C4-2B (cell line): ENCODE data around the gene MAN1A2.

Experiments
- H3K27ac ChIP-seq: fragments of 450-650 bp; 2 replicates; pipeline ENCODE4 v1.5.1; 2017
- ZFX ChIP-seq: fragments of 450-650 bp; IDR thresholded peaks from 2 replicates; pipeline ENCODE4 v1.6.1; 2017
- TF ChIP-seq, protein P1 (sequence below): fragments of 450-650 bp; conservative IDR thresholded peaks from 2 replicates; pipeline ENCODE4 v1.5.1; 2017; ENCODE audit warnings: mild to moderate bottlenecking

Gene MAN1A2

DNA sequence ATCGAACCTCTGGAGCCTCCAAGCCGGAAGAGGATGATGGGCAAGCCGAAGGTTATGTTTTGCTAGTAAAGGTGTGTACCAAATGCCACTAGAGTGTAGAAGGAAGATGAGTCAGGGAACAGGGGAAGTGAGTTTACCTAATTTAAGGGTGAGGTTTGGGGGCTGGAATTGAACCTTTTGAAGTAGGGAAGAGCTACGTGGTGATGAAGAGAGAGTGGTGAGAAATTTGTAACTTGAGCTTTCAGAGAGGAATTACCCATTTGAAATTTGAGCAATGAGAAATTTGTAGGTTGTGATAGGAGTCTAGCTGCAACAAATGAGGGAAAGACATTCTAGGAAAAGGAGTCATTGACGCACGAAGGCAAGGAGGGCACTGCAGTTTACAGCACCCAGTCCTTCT lies 168.6 kb downstream of the MAN1A2 start:
- H3K27ac ChIP-seq = no peak overlapping the region
- TF ChIP-seq, protein P1, sequence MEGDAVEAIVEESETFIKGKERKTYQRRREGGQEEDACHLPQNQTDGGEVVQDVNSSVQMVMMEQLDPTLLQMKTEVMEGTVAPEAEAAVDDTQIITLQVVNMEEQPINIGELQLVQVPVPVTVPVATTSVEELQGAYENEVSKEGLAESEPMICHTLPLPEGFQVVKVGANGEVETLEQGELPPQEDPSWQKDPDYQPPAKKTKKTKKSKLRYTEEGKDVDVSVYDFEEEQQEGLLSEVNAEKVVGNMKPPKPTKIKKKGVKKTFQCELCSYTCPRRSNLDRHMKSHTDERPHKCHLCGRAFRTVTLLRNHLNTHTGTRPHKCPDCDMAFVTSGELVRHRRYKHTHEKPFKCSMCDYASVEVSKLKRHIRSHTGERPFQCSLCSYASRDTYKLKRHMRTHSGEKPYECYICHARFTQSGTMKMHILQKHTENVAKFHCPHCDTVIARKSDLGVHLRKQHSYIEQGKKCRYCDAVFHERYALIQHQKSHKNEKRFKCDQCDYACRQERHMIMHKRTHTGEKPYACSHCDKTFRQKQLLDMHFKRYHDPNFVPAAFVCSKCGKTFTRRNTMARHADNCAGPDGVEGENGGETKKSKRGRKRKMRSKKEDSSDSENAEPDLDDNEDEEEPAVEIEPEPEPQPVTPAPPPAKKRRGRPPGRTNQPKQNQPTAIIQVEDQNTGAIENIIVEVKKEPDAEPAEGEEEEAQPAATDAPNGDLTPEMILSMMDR = no peak
- TF ChIP-seq ZFX = no peak

DNA sequence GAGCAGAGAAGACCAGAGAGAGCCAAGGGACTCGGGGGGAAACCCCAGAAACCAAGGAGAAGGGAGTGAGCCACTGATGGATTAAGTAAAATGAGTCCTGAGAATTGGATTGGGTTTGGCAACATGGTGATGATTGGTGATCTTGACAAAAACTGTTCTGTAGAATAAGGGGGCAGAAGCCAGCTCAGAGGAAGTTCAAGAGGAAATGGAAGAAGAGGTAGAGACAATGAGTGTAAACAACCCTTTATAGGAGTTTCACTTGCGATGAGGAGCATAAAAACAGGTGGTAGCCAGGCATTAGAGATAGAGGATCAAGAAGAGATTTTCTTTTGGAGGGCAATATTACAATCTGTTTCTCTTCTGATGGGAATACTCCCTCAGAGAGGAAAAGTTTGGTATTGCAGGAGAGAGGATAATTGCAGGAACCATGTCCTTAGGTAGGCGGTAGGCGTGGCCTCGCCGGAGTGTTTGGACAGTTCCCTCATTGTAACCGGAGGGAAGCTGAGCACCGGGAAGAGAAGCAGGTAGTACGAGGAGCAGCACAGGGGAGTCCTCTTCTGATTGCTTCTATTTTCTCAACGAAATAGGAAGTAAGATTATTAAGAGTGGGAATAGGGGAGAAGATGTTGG lies 170.2 kb downstream of the MAN1A2 start:
- H3K27ac ChIP-seq = no peak overlapping the region
- TF ChIP-seq ZFX = no peak
- TF ChIP-seq, protein P1 = peak; percentile 32

DNA sequence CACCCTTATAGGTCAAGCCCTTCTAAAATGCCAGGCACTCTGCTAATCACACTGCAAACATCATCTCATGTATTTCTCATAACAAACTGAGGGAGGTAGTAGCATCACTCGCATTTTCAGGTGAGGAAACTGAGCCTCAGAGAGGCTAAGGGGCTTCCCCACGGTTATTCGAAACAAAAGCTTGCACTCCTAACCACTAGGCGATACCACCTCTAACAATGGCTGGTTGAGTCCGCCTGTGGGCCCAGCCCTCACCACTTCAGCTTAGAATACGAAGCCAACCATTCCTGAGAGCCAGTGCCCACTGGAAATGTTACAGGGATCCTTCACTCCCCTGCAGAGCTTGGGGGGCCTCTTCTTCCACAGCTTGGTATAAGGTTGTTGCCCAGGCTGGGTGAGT lies 173.3 kb downstream of the MAN1A2 start:
- no peak for TF ChIP-seq ZFX
- TF ChIP-seq, protein P1 = no peak

DNA sequence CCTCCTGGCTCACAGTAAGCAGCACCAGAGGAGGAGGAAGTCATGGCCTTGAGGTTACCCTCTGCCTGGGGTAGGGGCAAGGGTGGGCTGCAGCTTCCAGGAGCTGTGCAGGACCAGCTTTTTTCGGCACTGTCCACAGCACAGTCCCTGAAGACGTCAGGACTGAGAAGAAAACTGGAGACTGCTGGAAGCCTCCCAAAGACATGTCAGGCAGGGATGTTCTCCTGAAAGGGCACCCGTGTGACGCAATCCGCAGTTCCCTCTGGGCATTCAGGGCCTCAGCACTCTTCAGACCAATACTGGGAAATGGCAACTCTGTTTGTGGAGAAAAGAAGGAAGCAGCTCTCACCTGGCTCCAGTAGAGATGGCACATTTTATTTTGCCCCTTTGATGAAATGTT lies 173.8 kb downstream of the MAN1A2 start:
- peak overlapping the region; percentile 22 for H3K27ac ChIP-seq
- TF ChIP-seq ZFX = no peak
- TF ChIP-seq, protein P1 = no peak

More for the DNA sequence above, 173.3 kb downstream of the MAN1A2 start:
- H3K27ac ChIP-seq = peak overlapping the region; percentile 22; the same call in 1 of the 2 replicates

DNA sequence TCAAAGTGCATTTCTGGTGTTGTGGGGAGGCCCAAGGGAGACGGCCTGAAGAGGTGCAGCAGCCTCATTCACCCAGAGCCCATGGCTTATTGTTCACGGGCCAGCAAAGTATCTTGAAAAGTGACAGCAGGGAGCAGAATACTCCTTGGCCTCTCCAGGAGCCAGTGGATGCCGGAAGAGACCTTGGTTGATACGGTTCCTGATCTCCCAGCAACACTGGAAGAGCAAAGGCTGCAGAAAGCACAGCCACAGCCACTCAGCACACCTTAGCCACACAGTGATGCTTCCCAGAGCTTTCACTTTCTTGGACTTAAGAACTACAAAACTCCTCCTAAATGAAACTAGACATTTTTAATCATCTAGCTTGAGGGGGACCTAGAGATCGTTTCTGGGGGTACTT lies 174.3 kb downstream of the MAN1A2 start:
- TF ChIP-seq, protein P1 = no peak
- no peak for TF ChIP-seq ZFX
- H3K27ac ChIP-seq = peak overlapping the region; percentile 22

DNA sequence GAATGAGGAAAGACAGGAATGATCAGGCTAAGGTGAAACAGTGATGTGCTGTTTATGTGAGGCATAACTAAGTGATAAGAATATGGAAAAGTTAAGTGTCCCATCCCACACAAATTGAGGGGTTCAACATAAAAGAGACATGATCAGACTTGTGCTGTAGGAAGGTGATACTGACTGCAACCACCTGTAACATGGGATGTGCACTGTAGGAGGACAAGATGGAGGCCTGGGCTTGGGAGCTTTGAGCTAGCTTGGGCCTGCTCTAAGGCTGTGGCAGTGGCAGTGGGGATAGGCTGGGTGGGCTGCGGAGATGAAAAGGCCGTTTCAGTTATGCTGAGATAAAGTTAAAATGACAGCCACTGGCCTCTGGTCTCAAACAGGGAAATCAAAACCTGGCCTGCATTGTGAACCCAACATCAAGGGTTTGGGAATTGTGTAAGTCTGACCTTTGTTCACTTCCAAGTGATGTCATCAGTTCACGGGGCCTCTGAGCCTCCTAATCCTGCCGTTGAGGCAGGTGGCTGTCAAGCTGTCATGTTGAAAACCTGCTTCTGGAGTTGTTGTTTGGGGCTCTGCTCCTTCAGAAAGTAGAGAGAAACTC lies 177.4 kb downstream of the MAN1A2 start:
- TF ChIP-seq ZFX = no peak
- TF ChIP-seq, protein P1 = no peak
- no peak overlapping the region for H3K27ac ChIP-seq

DNA sequence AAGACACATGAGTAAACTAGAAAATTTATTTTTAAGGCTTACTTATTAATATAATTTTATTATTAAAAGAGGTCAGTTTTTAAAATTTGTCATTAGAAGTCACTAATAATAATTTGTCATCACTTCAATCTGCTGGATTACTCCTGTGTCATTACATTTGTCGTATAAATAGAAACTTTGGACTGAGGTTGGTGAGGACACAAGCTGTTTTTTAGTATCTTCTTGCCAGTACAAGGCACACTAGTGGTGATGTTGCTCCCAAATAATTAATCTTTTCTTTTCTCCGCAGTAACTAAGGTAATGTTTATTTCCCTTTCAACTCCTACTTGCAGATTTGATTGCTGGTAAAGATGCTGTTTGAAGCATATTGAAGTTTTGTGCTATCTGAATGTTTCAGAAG lies 179.2 kb downstream of the MAN1A2 start:
- no peak overlapping the region for H3K27ac ChIP-seq
- no peak for TF ChIP-seq ZFX
- TF ChIP-seq, protein P1 = no peak
